PC-3 (cell line): ENCODE measurements around the gene COL16A1. TPM values are rescaled to one million over a fixed set of nuclear protein-coding genes. Genes with fewer than 3 reads are reported as not detected.

Experiments
- ATAC-seq: fragments of 200-7000 bp; cut with Tn5 transposase; 2 replicates; pipeline ENCODE4 v1.9.1; 2020; ENCODE audit warnings: mild to moderate bottlenecking, moderate library complexity
- BruUV-seq: library from RNA; stranded (reverse); fragments of 400-500 nt; replicated peaks from 2 replicates; lab custom pipeline; 2021; lab: Mats Ljungman, UMichigan
- CTCF ChIA-PET: fragments of 300-600 bp; sonication (Branson Sonifier 250); formaldehyde crosslinking; loops from one replicate; lab custom pipeline; 2022; ENCODE audit warnings: antibody characterized with exemption; lab: Charles Lee
- POLR2A ChIA-PET: fragments of 300-600 bp; sonication (Branson Sonifier 250); formaldehyde crosslinking; loops from one replicate; lab custom pipeline; 2022; ENCODE audit warnings: antibody characterized with exemption; ENCODE audit not compliant: unreplicated experiment; lab: Charles Lee
- DNase-seq: peaks from one replicate; pipeline ENCODE4 v3.0.0-alpha.2; 2015
- H2AFZ ChIP-seq: fragments of 300-600 bp; sonication (generic); 2 replicates; pipeline ENCODE4 v1.6.0; 2016; ENCODE audit warnings: antibody characterized with exemption, low read length
- H3F3A ChIP-seq: fragments of 300-600 bp; sonication (generic); one replicate; pipeline ENCODE4 v1.6.0; 2017; ENCODE audit warnings: antibody characterized with exemption, low read length, control low read depth, mild to moderate bottlenecking; ENCODE audit not compliant: unreplicated experiment
- H3K27ac ChIP-seq: fragments of 300-600 bp; sonication (generic); 2 replicates; pipeline ENCODE4 v1.5.1; 2016; ENCODE audit warnings: mild to moderate bottlenecking, low read length
- H3K27me3 ChIP-seq: fragments of 300-600 bp; sonication (generic); 2 replicates; pipeline ENCODE4 v1.6.1; 2016; ENCODE audit warnings: low read length, mixed read lengths
- H3K36me3 ChIP-seq: fragments of 300-600 bp; sonication (generic); 2 replicates; pipeline ENCODE4 v1.6.1; 2016; ENCODE audit warnings: low read depth, mixed run types, low read length, mixed read lengths
- H3K4me1 ChIP-seq: fragments of 300-600 bp; sonication (generic); 2 replicates; pipeline ENCODE4 v1.5.1; 2016; ENCODE audit warnings: low read length; ENCODE audit not compliant: insufficient read depth
- H3K4me2 ChIP-seq: fragments of 300-600 bp; sonication (generic); 2 replicates; pipeline ENCODE4 v1.6.0; 2016; ENCODE audit warnings: low read length
- H3K4me3 ChIP-seq: fragments of 300-600 bp; sonication (generic); 2 replicates; pipeline ENCODE4 v1.5.1; 2016; ENCODE audit warnings: mild to moderate bottlenecking, low read length, mixed read lengths
- H3K79me2 ChIP-seq: fragments of 300-600 bp; sonication (generic); 2 replicates; pipeline ENCODE4 v1.6.1; 2017; ENCODE audit warnings: low read length, mixed read lengths
- H3K9ac ChIP-seq: fragments of 300-600 bp; sonication (generic); 2 replicates; pipeline ENCODE4 v1.6.0; 2016; ENCODE audit warnings: mild to moderate bottlenecking, low read length
- H3K9me2 ChIP-seq: fragments of 300-600 bp; sonication (generic); replicated peaks from 2 replicates; pipeline ENCODE4 v1.6.1; 2016; ENCODE audit warnings: mixed run types, low read length, mixed read lengths
- H3K9me3 ChIP-seq: fragments of 300-600 bp; sonication (generic); 2 replicates; pipeline ENCODE4 v1.6.1; 2016; ENCODE audit warnings: low read length, mixed read lengths
- H4K20me1 ChIP-seq: fragments of 300-600 bp; sonication (generic); 2 replicates; pipeline ENCODE4 v1.6.1; 2016; ENCODE audit warnings: low read length, mixed read lengths
- EZH2 ChIP-seq: fragments of 300-600 bp; sonication (generic); IDR thresholded peaks from one replicate; pipeline ENCODE4 v1.6.1; 2017; ENCODE audit warnings: antibody characterized with exemption, mild to moderate bottlenecking, low read length; ENCODE audit not compliant: unreplicated experiment
- EZH2phosphoT487 ChIP-seq: fragments of 300-600 bp; sonication (generic); IDR thresholded peaks from 2 replicates; pipeline ENCODE4 v1.6.1; 2018; ENCODE audit warnings: mild to moderate bottlenecking, antibody characterized with exemption, low read length, borderline replicate concordance
- intact Hi-C: fragments of 100-400 bp; cut with micrococcal nuclease; formaldehyde crosslinking; loops from 2 replicates; pipeline ENCODE4 v1.9.0; 2023
- total RNA-seq: library from RNA; depleted of rRNA; stranded (reverse); fragments of >200 nt; gene quantifications from 2 replicates; pipeline ENCODE4 v1.2.3, GENCODE V29; 2014
- TF ChIP-seq, protein P1 (sequence below): fragments of 300-600 bp; sonication (generic); conservative IDR thresholded peaks from 2 replicates; pipeline ENCODE4 v1.5.1; 2017; ENCODE audit warnings: antibody characterized with exemption, low read depth, mild to moderate bottlenecking, low read length

COL16A1 gene
- total RNA-seq, 1 experiment from 2014 or later, result 5.0 TPM

DNA sequence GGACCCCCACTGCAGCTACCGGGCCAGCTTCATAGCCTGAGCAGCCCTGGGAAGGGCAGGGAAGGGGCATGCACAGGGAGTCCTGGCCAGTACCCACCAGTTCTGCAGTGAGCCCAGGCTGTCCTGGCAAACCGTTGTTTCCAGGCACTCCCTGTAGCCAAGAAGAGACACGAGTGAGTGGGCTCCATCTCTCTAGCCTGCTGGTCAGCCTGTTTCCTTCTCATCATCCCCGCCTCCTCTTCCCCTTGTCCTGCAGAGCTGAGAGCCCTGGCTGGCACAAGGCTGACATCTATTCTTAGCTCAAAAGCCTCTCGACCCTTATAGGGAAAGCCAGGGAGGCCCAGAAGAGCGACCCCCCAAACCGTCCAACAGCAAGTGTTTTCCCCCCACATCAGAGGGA, 28.7 kb downstream of the COL16A1 start:
- ChIA-PET CTCF (no interaction called here), POLR2A (no interaction called here)
- no peaks in the 10 kb centered on the region for H3K27me3 ChIP-seq
- no peak overlapping the region for H3K4me2 ChIP-seq
- H3K9ac ChIP-seq, result no peak overlapping the region
- no peak for TF ChIP-seq EZH2
- no peak for TF ChIP-seq EZH2phosphoT487
- TF ChIP-seq, protein P1, sequence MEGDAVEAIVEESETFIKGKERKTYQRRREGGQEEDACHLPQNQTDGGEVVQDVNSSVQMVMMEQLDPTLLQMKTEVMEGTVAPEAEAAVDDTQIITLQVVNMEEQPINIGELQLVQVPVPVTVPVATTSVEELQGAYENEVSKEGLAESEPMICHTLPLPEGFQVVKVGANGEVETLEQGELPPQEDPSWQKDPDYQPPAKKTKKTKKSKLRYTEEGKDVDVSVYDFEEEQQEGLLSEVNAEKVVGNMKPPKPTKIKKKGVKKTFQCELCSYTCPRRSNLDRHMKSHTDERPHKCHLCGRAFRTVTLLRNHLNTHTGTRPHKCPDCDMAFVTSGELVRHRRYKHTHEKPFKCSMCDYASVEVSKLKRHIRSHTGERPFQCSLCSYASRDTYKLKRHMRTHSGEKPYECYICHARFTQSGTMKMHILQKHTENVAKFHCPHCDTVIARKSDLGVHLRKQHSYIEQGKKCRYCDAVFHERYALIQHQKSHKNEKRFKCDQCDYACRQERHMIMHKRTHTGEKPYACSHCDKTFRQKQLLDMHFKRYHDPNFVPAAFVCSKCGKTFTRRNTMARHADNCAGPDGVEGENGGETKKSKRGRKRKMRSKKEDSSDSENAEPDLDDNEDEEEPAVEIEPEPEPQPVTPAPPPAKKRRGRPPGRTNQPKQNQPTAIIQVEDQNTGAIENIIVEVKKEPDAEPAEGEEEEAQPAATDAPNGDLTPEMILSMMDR, result no peak
- H3K4me3 ChIP-seq, result no peak overlapping the region
- ATAC-seq (no peak), DNase-seq (no peak)
- no peaks in the 10 kb centered on the region for H3K9me3 ChIP-seq
- BruUV-seq, result no TSS peak
- H3F3A ChIP-seq, result no peaks in the 10 kb centered on the region
- no peaks in the 10 kb centered on the region for H3K79me2 ChIP-seq
- H3K4me1 ChIP-seq, result peaks cover 5% of the 10 kb centered on the region; the same call in 1 of the 2 replicates
- H3K9me2 ChIP-seq, result no peaks in the 10 kb centered on the region
- intact Hi-C loops, result no loop called here
- no peak overlapping the region for H2AFZ ChIP-seq
- no peak overlapping the region for H3K27ac ChIP-seq
- H3K36me3 ChIP-seq, result no peaks in the 10 kb centered on the region
- no peaks in the 10 kb centered on the region for H4K20me1 ChIP-seq

DNA sequence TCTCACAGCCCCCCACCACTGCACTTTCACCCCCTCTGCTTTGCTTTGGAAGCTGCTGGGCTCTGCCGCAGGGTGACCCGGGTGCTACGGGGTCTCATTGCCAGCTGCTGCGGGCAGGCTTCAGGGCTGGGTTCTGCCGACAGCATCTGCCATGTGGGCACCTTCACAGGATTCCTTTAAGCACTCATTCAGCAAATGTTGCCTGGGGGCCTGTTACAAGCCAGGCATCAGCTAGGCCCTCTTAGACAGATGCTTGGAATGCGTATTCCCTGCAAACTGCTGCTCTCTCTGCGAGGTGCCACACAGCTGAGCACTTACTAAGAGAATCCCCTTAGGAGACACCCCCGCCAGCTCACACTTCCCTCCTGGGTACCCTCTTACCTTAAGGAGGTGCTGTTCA, 29.2 kb downstream of the COL16A1 start:
- Histone ChIP-seq H3K27ac (no peak overlapping the region), H2AFZ (no peak overlapping the region), H3K4me3 (no peak overlapping the region), H3K79me2 (no peaks in the 10 kb centered on the region), H4K20me1 (no peaks in the 10 kb centered on the region), H3K9me3 (no peaks in the 10 kb centered on the region), H3K27me3 (no peaks in the 10 kb centered on the region), H3K9ac (no peak overlapping the region), H3K36me3 (no peaks in the 10 kb centered on the region), H3F3A (no peaks in the 10 kb centered on the region), H3K9me2 (no peaks in the 10 kb centered on the region), H3K4me1 (peaks cover 10% of the 10 kb centered on the region), H3K4me2 (no peak overlapping the region)
- intact Hi-C loops, result no loop called here
- BruUV-seq, result no TSS peak
- ChIA-PET POLR2A (no interaction called here), CTCF (no interaction called here)
- TF ChIP-seq EZH2 (no peak), EZH2phosphoT487 (no peak)
- TF ChIP-seq, protein P1, result no peak
- ATAC-seq (no peak), DNase-seq (no peak)

DNA sequence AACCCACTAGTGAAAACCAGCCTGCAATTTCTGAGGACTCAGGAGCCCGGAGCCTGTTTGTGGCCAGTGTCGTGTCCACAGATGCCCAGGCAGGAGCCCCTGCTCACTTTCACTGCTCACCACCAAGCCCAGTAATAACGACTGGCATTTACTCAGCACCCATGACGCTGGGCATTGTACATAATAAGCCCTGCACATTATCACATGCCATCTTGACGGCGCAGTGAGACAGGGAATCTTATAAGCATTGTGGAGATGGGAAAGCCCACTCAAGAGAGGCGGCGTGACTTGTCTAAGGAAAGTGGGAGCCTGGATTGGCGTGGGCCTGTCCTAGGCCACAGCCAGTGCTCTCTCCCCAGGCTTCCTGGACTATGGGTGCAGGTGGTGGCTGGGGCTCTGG, 30.4 kb downstream of the COL16A1 start:
- Histone ChIP-seq H3K4me1 (peaks cover 14% of the 10 kb centered on the region), H3K27me3 (no peaks in the 10 kb centered on the region), H3F3A (no peaks in the 10 kb centered on the region), H3K27ac (no peak overlapping the region), H3K9me3 (no peaks in the 10 kb centered on the region), H3K79me2 (no peaks in the 10 kb centered on the region), H2AFZ (no peak overlapping the region), H3K36me3 (no peaks in the 10 kb centered on the region), H3K9ac (no peak overlapping the region), H3K4me2 (no peak overlapping the region), H3K4me3 (no peak overlapping the region), H3K9me2 (no peaks in the 10 kb centered on the region), H4K20me1 (no peaks in the 10 kb centered on the region)
- CTCF ChIA-PET, result no interaction called here
- POLR2A ChIA-PET, result no interaction called here
- TF ChIP-seq, protein P1, result no peak
- no peak for TF ChIP-seq EZH2phosphoT487
- no peak for TF ChIP-seq EZH2
- BruUV-seq, result no TSS peak
- ATAC-seq, result no peak
- intact Hi-C loops, result no loop called here
- no peak for DNase-seq
